Testis (tissue), 5 donors: ENCODE measurements around the gene ZBTB4. TPM values are rescaled to one million over a fixed set of nuclear protein-coding genes. Genes with fewer than 3 reads are reported as not detected.

Experiments used
- DNase-seq: peaks from one replicate; pipeline ENCODE4 v3.0.0-alpha.2; 2019
- H3K27ac ChIP-seq, 2 donors: fragments of 200-600 bp; sonication (generic); one replicate each; pipeline ENCODE4 v1.5.1; 2019
- H3K27me3 ChIP-seq: fragments of 200-600 bp; sonication (generic); one replicate; pipeline ENCODE4 v1.5.1; 2019
- H3K36me3 ChIP-seq: fragments of 200-600 bp; sonication (generic); one replicate; pipeline ENCODE4 v1.5.1; 2017; ENCODE audit warnings: low read depth; ENCODE audit errors: missing control alignments
- H3K4me1 ChIP-seq: fragments of 200-600 bp; sonication (generic); one replicate; pipeline ENCODE4 v1.5.1; 2019
- H3K4me3 ChIP-seq, 2 donors: fragments of 200-600 bp; sonication (generic); one replicate each; pipeline ENCODE4 v1.5.1; 2017 to 2019
- H3K9me3 ChIP-seq: fragments of 200-600 bp; sonication (generic); one replicate; pipeline ENCODE4 v1.5.1; 2017
- POLR2A ChIP-seq: fragments of 450-650 bp; IDR thresholded peaks from one replicate; pipeline ENCODE4 v1.6.1; 2017; ENCODE audit warnings: antibody characterized with exemption, mild to moderate bottlenecking, moderate library complexity
- WGBS, 2 donors: methylation state at CpG; one replicate each; pipeline ENCODE4 v1.1.5; 2018; 5-methylcytosine and 5-hydroxymethylcytosine counted together
- intact Hi-C: fragments of 100-400 bp; cut with DNase I; formaldehyde crosslinking; loops from one replicate; pipeline ENCODE4 v1.15.1; 2023; ENCODE audit warnings: low total_unique reads
- long read RNA-seq, 2 donors: transcript quantifications; one replicate each; lab custom pipeline, GENCODE V29; 2026
- polyA plus RNA-seq: library from polyadenylated mRNA; stranded (reverse); fragments of 350-450 nt; fragmentation: Illumina TruSeq; extraction: RNeasy Lipid Tissue Mini Kit (QIAGEN cat#74804); gene quantifications from one replicate; pipeline ENCODE4 v1.2.3, GENCODE V29; 2014; ENCODE audit warnings: low read depth, low replicate concordance; ENCODE audit not compliant: insufficient read depth
- total RNA-seq, 2 donors: library from RNA; depleted of rRNA; stranded (reverse); fragments of >200 nt; gene quantifications; one replicate each; pipeline ENCODE4 v1.2.3, GENCODE V29; 2016
- TF ChIP-seq, protein P1 (sequence below), 3 experiments: fragments of 450-650 bp in 2 of 3; fragments of 200-600 bp in 1 of 3; sonication (generic) in 1 of 3; IDR thresholded peaks; one replicate each; pipeline ENCODE4 v1.5.1; 2016 to 2019; ENCODE audit warnings: antibody characterized with exemption in 3 of 3, mild to moderate bottlenecking in 2 of 3, moderate library complexity in 1 of 3

Gene ZBTB4, protein sequence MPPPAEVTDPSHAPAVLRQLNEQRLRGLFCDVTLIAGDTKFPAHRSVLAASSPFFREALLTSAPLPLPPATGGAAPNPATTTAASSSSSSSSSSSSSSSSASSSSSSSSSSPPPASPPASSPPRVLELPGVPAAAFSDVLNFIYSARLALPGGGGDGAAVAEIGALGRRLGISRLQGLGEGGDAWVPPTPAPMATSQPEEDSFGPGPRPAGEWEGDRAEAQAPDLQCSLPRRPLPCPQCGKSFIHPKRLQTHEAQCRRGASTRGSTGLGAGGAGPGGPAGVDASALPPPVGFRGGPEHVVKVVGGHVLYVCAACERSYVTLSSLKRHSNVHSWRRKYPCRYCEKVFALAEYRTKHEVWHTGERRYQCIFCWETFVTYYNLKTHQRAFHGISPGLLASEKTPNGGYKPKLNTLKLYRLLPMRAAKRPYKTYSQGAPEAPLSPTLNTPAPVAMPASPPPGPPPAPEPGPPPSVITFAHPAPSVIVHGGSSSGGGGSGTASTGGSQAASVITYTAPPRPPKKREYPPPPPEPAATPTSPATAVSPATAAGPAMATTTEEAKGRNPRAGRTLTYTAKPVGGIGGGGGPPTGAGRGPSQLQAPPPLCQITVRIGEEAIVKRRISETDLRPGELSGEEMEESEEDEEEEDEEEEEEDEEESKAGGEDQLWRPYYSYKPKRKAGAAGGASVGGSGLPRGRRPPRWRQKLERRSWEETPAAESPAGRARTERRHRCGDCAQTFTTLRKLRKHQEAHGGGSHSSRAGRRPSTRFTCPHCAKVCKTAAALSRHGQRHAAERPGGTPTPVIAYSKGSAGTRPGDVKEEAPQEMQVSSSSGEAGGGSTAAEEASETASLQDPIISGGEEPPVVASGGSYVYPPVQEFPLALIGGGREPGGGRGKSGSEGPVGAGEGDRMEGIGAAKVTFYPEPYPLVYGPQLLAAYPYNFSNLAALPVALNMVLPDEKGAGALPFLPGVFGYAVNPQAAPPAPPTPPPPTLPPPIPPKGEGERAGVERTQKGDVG
- 10 to 100 TPM; 34.0 to 43.4 TPM for total RNA-seq
- 39.5 TPM for polyA plus RNA-seq
- long read RNA-seq, donor 1, full-length matches to known transcripts, result 4 of 583 reads
- long read RNA-seq, donor 1, partial matches to known transcripts, result 567 of 583 reads
- long read RNA-seq, donor 1, other reads (novel, unspliced or antisense), result 12 of 583 reads
- long read RNA-seq, donor 2, full-length matches to known transcripts, result 2 of 7 reads
- long read RNA-seq, donor 2, partial matches to known transcripts, result 5 of 7 reads
- long read RNA-seq, donor 2, other reads (novel, unspliced or antisense), result 0 of 7 reads

DNA sequence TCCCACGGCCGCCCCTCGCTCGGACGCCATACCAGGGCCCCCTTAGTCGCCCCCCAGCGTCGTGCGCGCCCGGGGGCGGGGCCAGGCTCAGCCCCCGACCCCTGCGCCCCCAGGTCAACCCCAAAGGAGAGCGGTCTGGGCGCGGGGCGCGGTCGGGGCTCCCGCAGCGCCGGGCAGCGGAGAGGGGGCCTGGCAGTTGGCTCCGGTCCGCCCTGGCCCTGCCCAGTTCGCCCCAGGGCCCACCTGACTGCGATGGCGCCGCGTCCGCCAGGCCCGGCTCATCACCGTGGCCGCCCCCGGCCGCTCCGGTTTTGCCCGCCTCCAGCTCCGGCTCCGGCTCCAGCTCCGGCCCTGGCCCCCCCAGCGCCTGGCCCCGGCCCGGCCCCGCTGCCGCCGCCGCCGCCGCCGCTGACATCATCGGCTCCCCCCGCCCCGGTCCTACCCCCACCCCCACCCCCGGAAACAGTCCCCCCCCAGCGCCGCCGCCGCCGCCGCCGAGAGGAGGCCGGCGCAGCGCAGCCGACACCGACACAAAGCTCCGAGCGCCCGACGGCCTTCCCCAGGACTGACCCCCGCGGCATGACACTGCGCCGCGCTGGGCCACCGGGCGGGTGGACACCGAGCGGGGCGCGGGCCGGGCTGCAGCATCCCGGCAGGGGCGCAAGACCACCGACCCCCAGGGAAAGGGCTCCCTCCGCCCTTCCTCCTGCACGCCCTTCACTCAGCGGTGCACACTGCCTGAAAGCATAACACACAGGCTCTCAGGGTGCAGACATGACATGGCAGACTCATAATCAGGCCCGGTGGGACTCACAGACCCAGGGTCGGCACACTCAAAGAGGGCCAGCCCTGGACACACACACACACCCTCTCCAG, at the start of gene ZBTB4:
ZBTB4 (minus strand) TSS at position 419 of the 876 bp plus-strand sequence. CDS start 12,830 bp downstream, outside the sequence.
- H3K27me3 ChIP-seq, result no peaks in the 10 kb centered on the region
- H3K9me3 ChIP-seq, result no peaks in the 10 kb centered on the region
- no peak for TF ChIP-seq POLR2A
- TF ChIP-seq, protein P1, sequence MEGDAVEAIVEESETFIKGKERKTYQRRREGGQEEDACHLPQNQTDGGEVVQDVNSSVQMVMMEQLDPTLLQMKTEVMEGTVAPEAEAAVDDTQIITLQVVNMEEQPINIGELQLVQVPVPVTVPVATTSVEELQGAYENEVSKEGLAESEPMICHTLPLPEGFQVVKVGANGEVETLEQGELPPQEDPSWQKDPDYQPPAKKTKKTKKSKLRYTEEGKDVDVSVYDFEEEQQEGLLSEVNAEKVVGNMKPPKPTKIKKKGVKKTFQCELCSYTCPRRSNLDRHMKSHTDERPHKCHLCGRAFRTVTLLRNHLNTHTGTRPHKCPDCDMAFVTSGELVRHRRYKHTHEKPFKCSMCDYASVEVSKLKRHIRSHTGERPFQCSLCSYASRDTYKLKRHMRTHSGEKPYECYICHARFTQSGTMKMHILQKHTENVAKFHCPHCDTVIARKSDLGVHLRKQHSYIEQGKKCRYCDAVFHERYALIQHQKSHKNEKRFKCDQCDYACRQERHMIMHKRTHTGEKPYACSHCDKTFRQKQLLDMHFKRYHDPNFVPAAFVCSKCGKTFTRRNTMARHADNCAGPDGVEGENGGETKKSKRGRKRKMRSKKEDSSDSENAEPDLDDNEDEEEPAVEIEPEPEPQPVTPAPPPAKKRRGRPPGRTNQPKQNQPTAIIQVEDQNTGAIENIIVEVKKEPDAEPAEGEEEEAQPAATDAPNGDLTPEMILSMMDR (IDR thresholded peaks at IDR 0.05), result no peak
- no peaks in the 10 kb centered on the region for H3K36me3 ChIP-seq
- peak within 1 kb of the TSS; percentile 100 for H3K27ac ChIP-seq
- peak within 1 kb of the TSS; percentile 93 to 95 for H3K4me3 ChIP-seq
- peak; percentile 60 for DNase-seq
- 0% methylated on average over 45 of the region's 92 CpGs; no CpG with 5 or more reads in 1 of the 2 donors for whole genome bisulfite sequencing, 2 donors
- H3K4me1 ChIP-seq, result peaks cover 27% of the 10 kb centered on the region
- intact Hi-C loops, result no loop called here

DNA sequence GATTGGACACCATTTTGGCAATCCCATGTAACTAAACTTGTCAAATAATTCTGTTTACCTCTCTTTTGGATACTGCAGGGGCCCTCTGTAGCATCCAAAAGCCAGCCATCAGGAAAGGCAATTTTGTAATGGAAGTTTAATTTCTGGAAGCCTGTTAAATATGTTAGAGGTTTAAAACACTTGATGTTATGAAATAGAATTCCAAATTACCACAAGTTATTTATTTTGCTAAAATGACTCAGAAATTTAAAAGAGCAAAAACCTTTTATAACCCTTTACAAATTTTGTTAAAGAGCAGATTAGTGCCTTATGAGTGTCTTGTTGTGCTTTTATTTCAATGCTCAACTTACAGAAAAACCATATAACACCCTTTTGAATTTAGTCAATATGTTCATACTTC, 49.4 kb upstream of the ZBTB4 start:
- TF ChIP-seq, protein P1 (IDR thresholded peaks at IDR 0.05), result no peak
- no peak for TF ChIP-seq POLR2A
- Histone ChIP-seq H3K27me3 (no peaks in the 10 kb centered on the region), H3K4me1 (no peaks in the 10 kb centered on the region), H3K36me3 (no peaks in the 10 kb centered on the region), H3K4me3 (no peak overlapping the region), H3K9me3 (no peaks in the 10 kb centered on the region), H3K27ac (no peak overlapping the region)
- intact Hi-C loops, result no loop called here
- DNase-seq, result no peak

DNA sequence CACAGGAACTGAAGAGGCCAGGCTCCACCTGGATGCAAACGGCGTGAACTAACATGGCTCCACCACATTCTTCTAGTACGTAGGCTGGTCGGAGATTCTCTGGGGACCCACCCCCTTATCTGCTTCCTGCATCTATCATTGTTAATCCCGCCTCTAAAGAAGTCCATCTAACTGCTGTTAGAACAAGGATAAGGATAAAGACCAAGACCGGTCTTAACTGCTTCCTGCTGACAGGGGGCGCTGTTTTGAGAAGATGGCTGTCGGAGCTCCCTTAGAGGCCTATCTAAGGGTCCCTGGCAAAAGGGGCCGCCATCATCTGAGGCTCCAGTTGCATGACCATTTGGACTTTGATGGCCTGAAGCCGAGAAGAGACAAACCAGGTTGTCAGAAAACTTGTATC, 43.6 kb upstream of the ZBTB4 start:
- whole genome bisulfite sequencing, 2 donors, result 38% methylated on average over 10 of the region's 10 CpGs
- H3K4me1 ChIP-seq, result no peaks in the 10 kb centered on the region
- DNase-seq, result peak; percentile 63
- H3K36me3 ChIP-seq, result no peaks in the 10 kb centered on the region
- H3K4me3 ChIP-seq, result no peak overlapping the region
- no peaks in the 10 kb centered on the region for H3K27me3 ChIP-seq
- H3K9me3 ChIP-seq, result no peaks in the 10 kb centered on the region
- TF ChIP-seq, protein P1 (IDR thresholded peaks at IDR 0.05), result peak in 2 of 3 experiments; percentile 34 to 44
- no peak for TF ChIP-seq POLR2A
- intact Hi-C loops, result no loop called here
- H3K27ac ChIP-seq, result no peak overlapping the region
